Measurements from ENCODE around the gene HMGXB3. TPM values are rescaled to one million over a fixed set of nuclear protein-coding genes. Genes with fewer than 3 reads are reported as not detected.

The HMGXB3 gene
- total RNA-seq, 2 experiments from 2014 or later: 27.2 to 30.5 TPM

DNA sequence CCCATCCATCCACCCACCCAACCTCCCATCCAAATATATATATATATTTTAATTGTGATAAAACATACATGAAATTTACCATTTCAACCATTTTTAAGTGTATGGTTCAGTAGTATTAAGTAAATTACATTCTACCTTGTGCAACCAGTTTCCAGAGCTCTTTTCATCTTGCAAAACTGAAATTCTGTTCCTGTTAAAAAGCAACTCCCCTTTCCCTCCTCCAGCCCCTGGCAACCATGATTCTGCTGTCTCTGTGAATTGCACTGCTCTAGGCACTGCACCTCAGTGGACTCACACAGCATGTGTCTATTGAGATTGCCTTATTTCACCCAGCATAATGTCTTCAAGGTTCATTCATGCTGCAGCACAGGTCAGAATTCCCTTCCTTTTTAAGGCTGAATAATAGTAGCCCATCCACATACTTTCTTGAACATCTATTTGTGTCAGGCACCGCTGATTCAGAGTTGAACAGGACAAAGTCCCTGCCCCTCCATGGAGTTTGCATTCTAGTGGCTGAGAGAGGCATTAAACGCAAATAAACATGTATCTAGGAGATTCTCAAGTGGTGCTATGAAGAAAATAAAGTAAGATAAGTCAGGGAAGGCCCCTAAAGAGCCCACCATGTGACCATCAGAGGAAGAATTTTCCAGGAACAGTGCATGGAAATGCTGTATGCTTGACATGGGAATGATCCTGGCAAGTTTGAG lies 61.8 kb downstream of the HMGXB3 start:
- ATAC-seq (no peak), DNase-seq (no peak)
- no peaks in the 10 kb centered on the region for H3K36me3 Mint-ChIP-seq (ENCODE audit: low read depth)
- ChIA-PET POLR2A (no interaction called here), CTCF (interaction anchor here (0.7 kb wide), 1 partner anchor 553 kb away, joined by 4 read pairs; no protein-coding TSS in a partner anchor)
- H3K4me1 Mint-ChIP-seq: peaks cover 8% of the 10 kb centered on the region
- no peaks in the 10 kb centered on the region for H3K9me3 Mint-ChIP-seq (ENCODE audit: low read depth)
- no peaks in the 10 kb centered on the region for H3K27me3 Mint-ChIP-seq
- H3K27ac Mint-ChIP-seq: no peak overlapping the region
- intact Hi-C loops (cut with DNase I, micrococcal nuclease): no loop called here
- H3K4me3 Mint-ChIP-seq: no peak overlapping the region

DNA sequence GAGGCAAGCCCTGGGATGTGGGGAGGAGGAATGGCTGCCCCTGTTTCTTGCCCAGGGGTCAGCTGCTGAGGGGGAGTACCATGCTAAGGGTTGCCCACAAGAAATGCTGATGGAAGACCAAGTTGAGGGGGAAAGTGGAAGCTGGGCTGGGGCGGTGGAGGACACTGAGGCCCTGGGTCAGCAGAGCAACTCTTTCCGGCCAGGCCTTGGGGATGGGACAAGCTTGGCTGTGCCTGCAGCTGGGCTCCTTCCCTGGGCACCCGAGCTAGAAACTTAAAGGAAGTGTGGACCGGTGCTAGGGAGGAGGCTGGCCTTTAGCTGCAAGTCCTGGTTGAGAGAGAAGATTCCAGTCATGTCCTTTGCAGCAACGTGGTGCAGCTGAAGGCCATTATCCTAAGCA lies 63.1 kb downstream of the HMGXB3 start:
- Mint-ChIP-seq H3K4me3 (no peak overlapping the region), H3K36me3 (ENCODE audit: low read depth) (no peaks in the 10 kb centered on the region), H3K4me1 (peaks cover 12% of the 10 kb centered on the region), H3K9me3 (ENCODE audit: low read depth) (no peaks in the 10 kb centered on the region), H3K27ac (no peak overlapping the region), H3K27me3 (no peaks in the 10 kb centered on the region)
- ATAC-seq: no peak
- intact Hi-C loops (cut with DNase I, micrococcal nuclease): no loop called here
- DNase-seq: no peak
- CTCF ChIA-PET: no interaction called here
- POLR2A ChIA-PET: no interaction called here

DNA sequence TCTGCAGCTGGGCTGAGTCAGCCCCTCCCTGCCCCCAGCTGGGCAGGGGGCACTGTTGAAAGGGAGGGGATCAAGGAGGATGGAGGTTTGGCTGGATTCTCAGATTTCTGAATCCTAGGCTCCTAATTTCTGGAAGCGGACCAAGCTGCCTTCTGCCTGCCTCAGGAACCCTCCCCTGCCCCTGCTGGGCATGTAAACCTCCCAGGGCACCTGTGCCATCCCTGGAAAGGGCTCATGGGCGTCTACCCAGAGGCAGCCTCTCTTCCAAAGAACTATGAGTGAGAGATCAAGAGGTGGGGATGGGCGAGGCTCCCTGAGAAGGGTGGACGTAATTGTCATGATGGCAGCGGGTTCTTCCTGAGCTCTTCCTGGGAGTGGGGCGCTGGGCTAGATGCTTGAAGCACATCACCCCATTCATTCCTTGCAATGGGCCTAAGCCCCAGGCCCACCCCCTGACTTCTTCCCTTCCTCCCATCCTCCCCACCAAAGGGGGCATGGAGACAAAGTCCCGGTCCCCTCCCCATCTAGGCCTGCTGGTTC lies 64.2 kb downstream of the HMGXB3 start:
- POLR2A ChIA-PET: interaction anchor here (1.1 kb wide), 1 partner anchor 1403 kb away, joined by 3 read pairs; no protein-coding TSS in a partner anchor
- no peak overlapping the region for H3K27ac Mint-ChIP-seq

DNA sequence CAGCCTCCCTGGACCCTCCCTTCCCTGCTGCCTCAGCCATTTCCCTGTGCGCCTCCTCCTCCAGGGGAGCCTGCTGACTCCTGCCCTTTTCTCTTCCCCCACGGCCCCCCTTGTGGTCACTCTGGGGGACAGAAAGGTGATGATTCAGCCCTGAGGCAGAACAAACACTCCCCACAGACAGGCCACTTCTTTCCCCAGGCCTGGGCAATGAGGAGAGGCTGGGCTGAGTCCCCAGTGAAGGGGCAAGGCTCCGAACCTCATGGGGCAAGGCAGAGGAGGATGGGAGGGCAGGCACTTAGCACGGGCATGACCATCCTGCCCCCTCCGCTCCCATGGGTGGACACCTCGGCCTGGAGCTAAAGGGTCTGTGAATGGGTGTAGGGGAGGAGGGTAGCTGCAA lies 64.8 kb downstream of the HMGXB3 start:
- Mint-ChIP-seq H3K4me1 (peaks cover 12% of the 10 kb centered on the region), H3K27me3 (no peaks in the 10 kb centered on the region), H3K9me3 (ENCODE audit: low read depth) (no peaks in the 10 kb centered on the region), H3K27ac (no peak overlapping the region), H3K4me3 (no peak overlapping the region), H3K36me3 (ENCODE audit: low read depth) (no peaks in the 10 kb centered on the region)
- ChIA-PET POLR2A (no interaction called here), CTCF (interaction anchor here (0.5 kb wide), 1 partner anchor 39 kb away, joined by 3 read pairs; no protein-coding TSS in a partner anchor)
- DNase-seq (no peak), ATAC-seq (no peak)
- intact Hi-C loops (cut with DNase I, micrococcal nuclease): no loop called here

More for the DNA sequence above, 64.2 kb downstream of the HMGXB3 start:
- DNase-seq (no peak), ATAC-seq (no peak)
- Mint-ChIP-seq H3K9me3 (ENCODE audit: low read depth) (no peaks in the 10 kb centered on the region), H3K27me3 (no peaks in the 10 kb centered on the region), H3K4me3 (no peak overlapping the region), H3K36me3 (ENCODE audit: low read depth) (no peaks in the 10 kb centered on the region), H3K4me1 (peaks cover 12% of the 10 kb centered on the region)
- CTCF ChIA-PET: no interaction called here
- intact Hi-C loops (cut with DNase I, micrococcal nuclease): no loop called here

DNA sequence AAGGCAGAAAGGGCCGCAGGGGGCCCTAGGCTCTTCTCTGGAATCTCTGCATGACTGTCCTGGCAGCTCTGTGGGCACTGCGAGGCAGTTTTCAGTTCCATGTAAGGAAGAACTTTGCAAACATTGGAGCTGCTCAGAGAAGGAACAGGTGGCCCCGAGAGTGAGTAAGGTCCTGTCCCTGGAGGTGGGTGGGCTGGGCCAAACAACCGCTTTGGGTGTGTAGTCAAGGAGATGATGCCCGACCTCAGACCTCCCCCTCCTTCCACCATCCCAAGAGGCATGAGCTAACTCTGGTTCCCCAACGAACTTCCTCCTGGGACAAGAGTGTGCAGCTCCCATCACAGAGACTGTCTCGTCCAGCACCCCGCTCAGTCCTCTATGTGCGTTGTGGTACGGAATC lies 65.3 kb downstream of the HMGXB3 start:
- no peaks in the 10 kb centered on the region for H3K9me3 Mint-ChIP-seq (ENCODE audit: low read depth)
- DNase-seq (no peak), ATAC-seq (no peak)
- intact Hi-C loops (cut with DNase I, micrococcal nuclease): no loop called here
- H3K27me3 Mint-ChIP-seq: no peaks in the 10 kb centered on the region
- H3K4me1 Mint-ChIP-seq: peaks cover 12% of the 10 kb centered on the region
- no peaks in the 10 kb centered on the region for H3K36me3 Mint-ChIP-seq (ENCODE audit: low read depth)
- CTCF ChIA-PET: interaction anchor here (0.5 kb wide), 1 partner anchor 39 kb away, joined by 3 read pairs; no protein-coding TSS in a partner anchor
- H3K27ac Mint-ChIP-seq: no peak overlapping the region
- POLR2A ChIA-PET: interaction anchor here (0.6 kb wide), 1 partner anchor 271 kb away, joined by 4 read pairs; no protein-coding TSS in a partner anchor
- no peak overlapping the region for H3K4me3 Mint-ChIP-seq

DNA sequence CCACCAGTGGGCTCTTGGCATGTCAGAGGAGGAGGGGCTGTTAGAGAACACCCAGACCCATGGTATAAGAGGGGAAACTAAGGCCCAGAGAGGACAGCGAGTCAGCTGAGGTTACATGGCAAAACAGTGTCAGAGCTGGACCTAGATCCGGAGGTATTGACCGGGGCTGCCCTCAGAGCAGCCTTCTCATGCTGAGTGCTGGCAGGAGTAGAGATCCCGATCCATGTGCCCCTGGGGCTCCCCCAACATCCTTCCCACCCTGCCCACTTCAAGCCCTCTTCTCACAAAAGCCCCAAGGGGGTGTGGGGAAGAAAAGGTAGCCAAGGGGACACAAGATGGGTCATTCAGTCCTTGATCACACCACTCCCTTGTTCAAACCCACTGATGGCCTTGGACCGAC lies 65.9 kb downstream of the HMGXB3 start:
- ATAC-seq (no peak), DNase-seq (no peak)
- POLR2A ChIA-PET: interaction anchor here (0.6 kb wide), 2 partner anchors 62 to 271 kb away, joined by 3 to 4 read pairs; no protein-coding TSS in a partner anchor
- no peak overlapping the region for H3K27ac Mint-ChIP-seq
- intact Hi-C loops (cut with DNase I, micrococcal nuclease): no loop called here
- no peaks in the 10 kb centered on the region for H3K36me3 Mint-ChIP-seq (ENCODE audit: low read depth)
- no peak overlapping the region for H3K4me3 Mint-ChIP-seq
- H3K9me3 Mint-ChIP-seq (ENCODE audit: low read depth): no peaks in the 10 kb centered on the region
- H3K4me1 Mint-ChIP-seq: peaks cover 12% of the 10 kb centered on the region
- H3K27me3 Mint-ChIP-seq: no peaks in the 10 kb centered on the region
- CTCF ChIA-PET: interaction anchor here (0.5 to 1.1 kb wide), 2 partner anchors 11 to 499 kb away, joined by 3 to 5 read pairs; no protein-coding TSS in a partner anchor

DNA sequence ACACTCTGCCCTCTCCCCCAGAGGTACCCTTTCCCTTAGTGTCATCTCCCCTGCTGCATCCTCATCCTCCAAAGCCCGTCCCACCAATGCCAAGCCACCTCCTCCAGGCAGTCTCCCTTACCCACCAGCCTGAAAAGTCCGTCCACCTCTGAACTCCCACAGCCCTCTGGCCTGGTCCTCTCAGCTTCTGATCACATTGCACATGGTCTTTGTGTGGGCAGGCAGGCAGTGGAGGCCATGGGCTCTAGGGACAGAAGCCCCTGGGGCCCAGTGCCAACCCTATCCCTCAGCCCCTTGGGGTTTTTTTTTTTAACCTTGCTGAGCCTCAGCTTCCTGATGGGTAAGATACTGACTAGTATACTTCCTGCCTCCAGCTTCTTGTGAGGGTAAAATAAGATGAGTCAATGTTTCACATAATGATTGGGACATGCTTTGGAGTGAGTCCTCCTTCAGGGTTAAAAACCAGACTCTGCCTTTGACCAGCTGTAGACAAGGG lies 66.4 kb downstream of the HMGXB3 start:
- Mint-ChIP-seq H3K9me3 (ENCODE audit: low read depth) (no peaks in the 10 kb centered on the region), H3K27me3 (no peaks in the 10 kb centered on the region), H3K36me3 (ENCODE audit: low read depth) (no peaks in the 10 kb centered on the region), H3K4me3 (no peak overlapping the region), H3K27ac (peak overlapping the region; percentile 45), H3K4me1 (peaks cover 12% of the 10 kb centered on the region)
- CTCF ChIA-PET: interaction anchor here (0.5 to 1.1 kb wide), 2 partner anchors 10 to 499 kb away, joined by 3 to 5 read pairs; no protein-coding TSS in a partner anchor
- DNase-seq: no peak
- peak; percentile 96 for ATAC-seq
- intact Hi-C loops (cut with DNase I, micrococcal nuclease): no loop called here
- POLR2A ChIA-PET: interaction anchor here (0.6 kb wide), 1 partner anchor 62 kb away, joined by 3 read pairs; no protein-coding TSS in a partner anchor

DNA sequence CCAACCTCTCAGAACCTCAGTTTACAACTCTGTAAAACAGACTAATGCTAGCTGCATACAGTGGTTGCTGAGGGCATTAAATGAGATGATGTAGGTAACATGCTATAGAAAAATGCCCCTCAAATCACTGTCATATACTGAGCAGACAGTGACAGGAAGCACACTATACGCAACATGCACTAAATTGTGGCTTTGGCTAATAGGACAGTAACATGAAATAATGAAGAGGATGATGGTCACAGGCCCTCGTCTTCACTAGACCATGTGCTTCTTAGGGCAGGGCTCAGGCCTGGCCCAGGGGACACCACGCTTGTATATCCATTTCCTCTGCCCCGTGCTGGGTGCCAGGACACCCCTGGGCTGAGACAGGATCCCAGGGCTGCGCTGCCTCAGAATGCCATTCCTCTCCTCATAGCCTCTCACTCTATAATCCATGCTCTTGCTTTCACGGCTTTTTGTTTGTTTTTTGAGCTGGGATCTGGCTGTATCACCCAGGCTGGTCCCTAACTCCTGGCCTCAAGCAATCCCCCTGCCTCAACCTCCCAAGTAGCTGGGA lies 66.9 kb downstream of the HMGXB3 start:
- Mint-ChIP-seq H3K4me3 (no peak overlapping the region), H3K9me3 (ENCODE audit: low read depth) (no peaks in the 10 kb centered on the region), H3K4me1 (peaks cover 12% of the 10 kb centered on the region), H3K36me3 (ENCODE audit: low read depth) (no peaks in the 10 kb centered on the region), H3K27ac (no peak overlapping the region), H3K27me3 (no peaks in the 10 kb centered on the region)
- ChIA-PET CTCF (interaction anchor here (1.1 kb wide), 1 partner anchor 10 kb away, joined by 5 read pairs; no protein-coding TSS in a partner anchor), POLR2A (interaction anchor here (0.6 kb wide), 1 partner anchor 63 kb away, joined by 3 read pairs; no protein-coding TSS in a partner anchor)
- DNase-seq (no peak), ATAC-seq (peak; percentile 47)
- intact Hi-C loops (cut with DNase I, micrococcal nuclease): no loop called here

DNA sequence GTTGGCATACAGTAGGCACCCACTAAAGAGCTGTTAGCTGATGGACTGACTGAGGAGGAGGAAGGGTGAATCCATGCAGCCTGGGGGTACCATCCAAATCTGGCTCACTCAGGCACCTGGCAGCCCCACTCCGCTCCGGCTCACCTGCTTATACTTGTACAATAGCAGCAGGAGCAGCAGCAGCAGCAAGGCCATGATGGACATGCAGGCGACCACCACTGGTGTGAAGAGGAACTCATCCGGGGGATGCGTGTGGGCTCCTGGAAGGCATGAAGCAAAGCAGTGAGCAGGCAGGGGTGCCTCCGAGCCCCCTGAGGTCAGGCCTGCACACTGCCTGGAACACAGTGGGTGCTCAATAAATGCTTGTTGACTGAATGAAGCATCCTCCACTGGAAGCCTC lies 67.5 kb downstream of the HMGXB3 start:
- Mint-ChIP-seq H3K4me3 (no peak overlapping the region), H3K27me3 (no peaks in the 10 kb centered on the region), H3K4me1 (peaks cover 12% of the 10 kb centered on the region), H3K9me3 (ENCODE audit: low read depth) (no peaks in the 10 kb centered on the region), H3K36me3 (ENCODE audit: low read depth) (no peaks in the 10 kb centered on the region), H3K27ac (no peak overlapping the region)
- DNase-seq (no peak), ATAC-seq (no peak)
- intact Hi-C loops (cut with DNase I, micrococcal nuclease): no loop called here
- ChIA-PET CTCF (no interaction called here), POLR2A (no interaction called here)

DNA sequence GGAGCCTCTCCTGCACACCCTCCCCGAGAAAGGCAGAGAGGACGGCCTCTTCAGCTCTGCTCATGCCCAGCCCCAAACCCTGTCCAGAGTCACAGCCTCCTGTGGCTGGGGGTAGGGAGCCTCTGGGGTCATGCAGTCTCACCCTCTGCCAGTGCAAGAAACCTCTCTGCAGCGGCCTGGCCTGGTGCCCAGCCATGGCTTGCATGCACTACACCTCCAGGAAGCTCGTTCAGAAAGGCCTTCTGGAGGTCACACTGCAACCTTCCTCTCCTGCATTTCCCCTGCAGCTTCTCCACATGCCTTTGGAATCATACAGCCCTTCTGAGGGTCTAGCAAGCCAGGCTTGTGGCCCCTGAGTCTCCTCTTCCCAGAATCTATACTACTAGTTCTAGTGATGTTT lies 67.9 kb downstream of the HMGXB3 start:
- Mint-ChIP-seq H3K9me3 (ENCODE audit: low read depth) (no peaks in the 10 kb centered on the region), H3K36me3 (ENCODE audit: low read depth) (no peaks in the 10 kb centered on the region), H3K27me3 (no peaks in the 10 kb centered on the region), H3K4me3 (no peak overlapping the region), H3K27ac (no peak overlapping the region), H3K4me1 (peaks cover 12% of the 10 kb centered on the region)
- POLR2A ChIA-PET: no interaction called here
- no peak for DNase-seq
- ATAC-seq: no peak
- CTCF ChIA-PET: interaction anchor here (0.6 kb wide), 1 partner anchor 71 kb away, joined by 3 read pairs; no protein-coding TSS in a partner anchor
- intact Hi-C loops (cut with DNase I, micrococcal nuclease): no loop called here

DNA sequence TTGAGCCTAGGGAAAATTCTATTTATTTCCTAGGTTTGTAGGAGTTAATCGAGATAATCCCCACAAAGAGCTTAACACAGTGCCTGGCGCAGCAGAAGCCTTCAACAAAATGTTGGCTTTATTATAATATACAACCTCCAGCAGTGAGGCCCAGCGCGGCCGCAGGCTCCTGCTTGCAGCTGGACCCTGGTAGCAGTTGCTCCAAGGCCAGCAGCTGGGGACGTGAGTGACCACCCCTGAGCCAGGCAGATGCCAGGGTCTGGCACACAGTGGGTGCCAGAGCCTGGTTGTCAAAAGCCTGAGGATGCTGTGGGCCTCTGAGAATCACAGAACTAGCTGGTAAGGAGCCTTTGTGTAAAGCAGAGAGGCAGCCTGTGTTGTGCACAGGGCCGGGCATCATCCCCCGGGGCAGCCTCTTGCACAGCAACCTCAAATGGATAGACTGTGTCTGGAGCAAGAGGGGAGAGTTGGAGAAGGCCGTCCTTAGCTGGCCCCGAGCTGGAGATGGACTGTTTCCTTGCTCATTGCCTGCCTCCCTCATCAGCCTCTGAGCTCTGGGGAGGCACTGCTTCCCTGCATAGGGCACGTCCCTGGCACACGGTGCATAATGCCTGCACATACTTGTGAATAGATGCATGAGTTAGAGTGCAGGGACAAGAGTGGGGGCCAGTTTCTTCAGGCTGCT lies 68.6 kb downstream of the HMGXB3 start:
- no peaks in the 10 kb centered on the region for H3K9me3 Mint-ChIP-seq (ENCODE audit: low read depth)
- ATAC-seq (no peak), DNase-seq (no peak)
- H3K4me3 Mint-ChIP-seq: no peak overlapping the region
- intact Hi-C loops (cut with DNase I, micrococcal nuclease): no loop called here
- H3K36me3 Mint-ChIP-seq (ENCODE audit: low read depth): no peaks in the 10 kb centered on the region
- CTCF ChIA-PET: interaction anchor here (0.6 kb wide), 1 partner anchor 71 kb away, joined by 3 read pairs; no protein-coding TSS in a partner anchor
- peaks cover 12% of the 10 kb centered on the region for H3K4me1 Mint-ChIP-seq
- H3K27ac Mint-ChIP-seq: no peak overlapping the region
- H3K27me3 Mint-ChIP-seq: no peaks in the 10 kb centered on the region
- POLR2A ChIA-PET: interaction anchor here (0.5 kb wide), 1 partner anchor 191 kb away, joined by 3 read pairs; no protein-coding TSS in a partner anchor
